Erythroblast (primary cell): ENCODE measurements around the gene MIEF1.

Source experiments
- GATA1 ChIP-seq: IDR thresholded peaks from 2 replicates; pipeline ENCODE4 v1.6.1; 2011; ENCODE audit warnings: low read depth, mild to moderate bottlenecking, control low read depth, low read length, moderate library complexity
- POLR2A ChIP-seq: IDR thresholded peaks from 2 replicates; pipeline ENCODE4 v1.6.1; 2011; ENCODE audit warnings: mild to moderate bottlenecking, low read length

DNA sequence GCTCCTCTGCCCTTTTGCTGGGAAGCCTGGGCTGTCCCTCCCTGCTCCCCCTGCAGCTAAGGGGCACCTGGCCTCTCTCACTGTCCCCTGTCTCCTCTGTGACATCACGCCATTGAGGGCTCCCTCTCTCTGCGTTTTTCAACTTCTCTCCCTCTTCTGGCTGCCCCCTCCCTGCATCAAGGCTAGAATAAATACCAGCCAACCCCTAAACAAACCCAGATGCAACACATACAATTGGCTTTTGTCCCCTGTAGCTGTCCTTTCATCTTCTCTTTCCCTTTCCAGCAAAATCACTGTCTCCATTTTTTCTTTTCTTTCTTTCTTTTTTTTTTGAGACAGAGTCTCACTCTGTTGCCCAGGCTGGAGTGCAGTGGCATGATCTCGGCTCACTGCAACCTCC, 3.3 kb upstream of the MIEF1 start:
- TF ChIP-seq POLR2A (no peak), GATA1 (no peak)
